CD4-positive, alpha-beta T cell treated with Interleukin-21 for 1 hour (primary cell): ENCODE measurements around the gene ANO3.
"Not testable (repeated sequence)": the region's sequence is repeated elsewhere in the genome, so short reads cannot be mapped to it uniquely, and the experiment has no call there.

Source experiments
- DNase-seq: peaks from one replicate; pipeline ENCODE4 v3.0.0-alpha.2; 2020

Gene ANO3

DNA sequence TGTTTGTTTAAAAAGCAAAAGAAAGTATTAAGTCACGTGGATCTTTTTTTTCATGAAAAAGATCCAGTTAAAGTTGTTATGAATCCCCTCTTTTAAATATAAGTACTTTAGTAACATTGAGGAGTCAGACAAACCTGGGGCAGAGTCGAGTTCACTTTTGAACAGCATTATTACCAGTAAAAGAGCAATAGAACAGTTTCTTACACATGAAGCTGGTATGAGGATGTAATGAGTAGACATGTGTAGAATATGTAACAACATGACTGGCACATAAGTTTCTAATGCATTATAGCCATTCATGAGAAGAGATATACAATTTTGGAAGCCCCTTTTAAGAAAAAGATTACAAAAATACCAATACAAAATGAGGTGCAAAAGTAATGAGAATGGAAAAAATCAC is 247.8 kb downstream of the ANO3 start:
- DNase-seq: no peak

- no peak for DNase-seq
Measured at GRCh38 chr11:26580929-26581328, 249.0 kb downstream of the ANO3 start.

DNA sequence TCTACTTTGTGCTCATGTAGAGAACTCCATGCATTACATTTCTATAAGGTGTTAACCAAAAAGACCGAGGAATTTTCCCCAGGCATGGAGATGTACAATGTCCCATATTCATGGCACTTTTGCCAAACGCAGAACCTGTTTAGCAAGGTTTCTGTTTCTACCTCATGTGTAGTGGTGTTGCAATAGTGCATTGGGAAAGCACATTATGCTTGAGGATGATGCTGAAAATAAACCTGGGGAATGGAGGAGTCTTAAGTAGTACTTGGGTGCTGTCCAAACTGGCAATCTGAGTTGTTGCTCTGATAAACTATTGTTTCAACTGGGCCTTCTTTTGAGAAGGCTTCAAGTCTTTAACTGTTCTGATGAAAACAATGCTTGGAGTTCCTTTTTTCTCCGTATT is 251.6 kb downstream of the ANO3 start:
- DNase-seq: no peak

DNA sequence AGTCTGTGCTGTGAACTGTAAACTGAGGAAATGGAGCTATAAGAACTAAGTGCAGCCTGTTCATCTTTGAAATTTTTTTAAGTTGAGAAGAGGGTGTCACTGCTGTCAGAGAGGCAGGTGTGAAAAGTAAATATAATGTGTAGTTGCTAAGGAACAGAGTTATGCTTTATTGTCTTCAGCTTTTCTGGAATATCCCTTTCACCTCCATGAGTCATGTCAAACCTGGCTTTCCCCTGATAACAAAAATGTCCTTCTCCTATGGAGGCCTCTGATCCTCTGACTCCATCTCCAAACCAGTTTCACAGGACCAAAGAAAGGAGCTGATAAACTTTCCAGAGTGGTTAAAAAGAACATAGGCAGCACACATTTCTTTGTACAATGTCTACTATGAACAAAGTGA is 252.9 kb downstream of the ANO3 start:
- DNase-seq: no peak

DNA sequence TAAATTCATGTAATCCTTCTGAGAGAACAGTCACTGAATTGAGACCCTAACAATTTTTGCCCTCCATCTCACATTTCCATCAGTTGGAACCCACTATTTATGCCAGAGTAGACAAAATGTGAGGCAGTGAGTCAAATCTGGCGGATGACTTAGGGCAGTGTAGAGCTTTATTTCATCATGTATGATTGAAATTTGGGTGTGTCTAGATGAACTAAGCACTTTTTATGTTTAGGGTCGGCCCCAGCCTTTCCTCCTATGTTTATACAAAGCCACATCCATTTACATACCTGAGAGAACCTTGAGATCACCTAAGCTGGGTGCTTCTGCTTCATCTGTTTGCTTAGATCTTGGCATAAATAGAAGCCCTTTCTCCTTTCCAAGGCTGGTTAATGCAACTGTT is 255.1 kb downstream of the ANO3 start:
- DNase-seq: no peak

DNA sequence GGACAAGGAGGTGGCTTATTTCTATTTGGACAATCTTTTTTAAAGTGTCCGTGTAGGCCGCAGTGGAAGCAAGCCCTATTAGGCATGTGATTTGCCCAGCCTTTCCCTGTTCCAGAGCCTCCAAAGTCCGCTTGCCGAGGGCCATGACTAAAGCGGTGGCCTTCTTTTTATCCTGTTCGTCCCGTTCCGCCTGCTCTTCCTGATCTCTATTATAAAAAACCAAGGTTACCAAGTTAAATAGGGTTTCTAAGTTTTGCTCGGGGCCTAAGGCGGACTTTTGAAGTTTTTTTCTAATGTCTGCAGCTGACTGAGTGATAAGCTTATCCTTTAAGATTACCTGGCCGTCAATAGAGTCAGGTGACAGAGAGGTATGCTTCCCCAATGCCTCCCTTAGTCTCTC is 261.8 kb downstream of the ANO3 start:
- DNase-seq: no peak

- not testable (repeated sequence) for DNase-seq
Measured at GRCh38 chr11:26595207-26595865, 263.4 kb downstream of the ANO3 start.

- DNase-seq: not testable (repeated sequence)
Measured at GRCh38 chr11:26597049-26597689, 265.2 kb downstream of the ANO3 start.

- DNase-seq: no peak
Measured at GRCh38 chr11:26597899-26598298, 266.0 kb downstream of the ANO3 start.

- no peak for DNase-seq
Measured at GRCh38 chr11:26599425-26599824, 267.5 kb downstream of the ANO3 start.

DNA sequence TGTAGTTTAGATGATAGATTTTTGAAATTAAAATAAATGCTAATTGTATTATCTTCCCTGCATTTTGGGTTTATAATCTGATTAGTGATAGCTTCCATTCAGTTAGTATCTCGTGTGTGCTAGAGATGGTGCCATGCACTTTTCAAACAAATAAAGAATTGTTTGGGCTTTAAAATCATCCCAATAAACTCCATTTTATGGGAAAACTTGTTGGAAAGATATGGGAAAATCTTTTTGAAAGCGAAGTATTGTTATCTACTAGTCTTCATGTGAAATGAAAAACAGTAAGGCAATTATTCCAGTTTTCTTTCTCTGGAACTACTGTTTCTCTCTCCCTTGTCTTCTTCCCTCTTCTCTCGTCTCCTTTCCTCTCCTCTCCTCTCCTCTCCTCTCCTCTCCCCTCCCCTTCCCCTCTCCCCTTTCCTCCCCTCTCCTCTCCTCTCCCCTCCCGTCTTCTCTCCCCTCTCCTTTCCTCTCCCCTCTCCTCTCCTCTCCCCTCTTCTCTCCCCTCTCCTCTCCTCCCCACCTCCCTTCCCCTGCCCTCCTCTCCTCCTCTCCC is 268.0 kb downstream of the ANO3 start:
- no peak for DNase-seq

GRCh38 chr11:26607725-26608506 is 276.0 kb downstream of the ANO3 start:
- DNase-seq: no peak

- no peak for DNase-seq
Measured at GRCh38 chr11:26608507-26609146, 276.7 kb downstream of the ANO3 start.

- DNase-seq: no peak
Measured at GRCh38 chr11:26613759-26614158, 281.8 kb downstream of the ANO3 start.

GRCh38 chr11:26618441-26618840 is 286.5 kb downstream of the ANO3 start:
- no peak for DNase-seq

GRCh38 chr11:26620282-26621045 is 288.5 kb downstream of the ANO3 start:
- DNase-seq: no peak

DNA sequence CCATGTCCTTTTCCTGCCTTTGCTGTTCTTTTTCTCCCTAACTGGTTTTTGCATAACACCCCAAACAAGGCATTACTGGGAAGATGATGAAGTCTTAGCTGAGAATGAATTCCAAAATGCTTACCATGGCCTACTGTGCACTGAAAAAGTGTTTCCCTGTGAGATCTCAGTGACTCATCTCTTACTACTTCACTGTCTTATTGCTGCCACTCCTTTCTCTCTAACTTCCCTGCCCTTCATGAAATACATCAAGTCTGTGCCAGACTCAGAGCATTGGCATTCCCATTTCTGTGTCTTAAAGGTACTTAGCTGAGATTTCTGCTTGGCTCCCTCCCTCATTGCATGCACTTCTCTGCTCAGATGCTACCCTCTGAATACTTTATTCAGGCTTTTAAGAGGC is 289.2 kb downstream of the ANO3 start:
- DNase-seq: no peak

GRCh38 chr11:26622181-26622580 is 290.3 kb downstream of the ANO3 start:
- DNase-seq: no peak

GRCh38 chr11:26623076-26623659 is 291.2 kb downstream of the ANO3 start:
- no peak for DNase-seq

DNA sequence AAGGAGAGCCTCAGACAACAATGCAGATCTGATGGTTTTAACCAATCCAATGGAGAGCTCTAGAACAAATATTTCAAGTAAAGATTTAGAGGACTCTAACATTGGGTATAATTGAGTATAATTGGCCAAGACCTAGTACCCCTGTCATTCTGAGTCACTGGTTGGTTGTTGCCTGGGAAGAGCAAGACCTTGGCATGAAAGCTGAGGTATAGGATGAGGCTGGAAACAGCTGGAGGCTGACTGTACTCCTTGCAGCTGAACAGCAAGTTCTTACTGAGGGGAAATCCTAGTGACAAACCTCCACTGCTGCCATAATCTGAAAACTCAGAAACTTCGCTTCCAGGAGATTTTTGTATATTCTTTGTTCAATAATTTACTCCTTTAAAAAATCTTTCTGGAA is 294.4 kb downstream of the ANO3 start:
- DNase-seq: no peak

DNA sequence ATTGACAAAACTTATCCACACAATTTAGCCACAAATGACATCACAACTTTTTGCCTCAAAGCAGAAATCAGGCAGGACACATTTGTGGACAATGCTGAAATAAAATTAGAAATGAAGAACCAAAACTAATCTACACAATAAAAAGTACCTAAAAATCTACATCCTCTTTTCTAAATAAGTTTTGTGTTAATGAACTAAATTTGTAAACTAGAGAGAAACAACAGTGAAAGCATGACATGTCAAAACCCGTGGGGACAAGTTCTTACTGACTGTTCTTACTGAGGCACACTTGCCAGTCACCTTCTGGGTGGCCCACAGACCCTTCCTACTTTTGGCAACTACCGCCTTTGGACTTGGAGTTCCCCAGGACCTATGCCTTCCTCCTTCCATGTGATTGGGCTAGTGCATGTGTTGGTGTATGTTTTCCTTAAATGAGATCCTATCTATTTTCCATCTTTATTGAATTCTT is 300.8 kb downstream of the ANO3 start:
- DNase-seq: no peak

DNA sequence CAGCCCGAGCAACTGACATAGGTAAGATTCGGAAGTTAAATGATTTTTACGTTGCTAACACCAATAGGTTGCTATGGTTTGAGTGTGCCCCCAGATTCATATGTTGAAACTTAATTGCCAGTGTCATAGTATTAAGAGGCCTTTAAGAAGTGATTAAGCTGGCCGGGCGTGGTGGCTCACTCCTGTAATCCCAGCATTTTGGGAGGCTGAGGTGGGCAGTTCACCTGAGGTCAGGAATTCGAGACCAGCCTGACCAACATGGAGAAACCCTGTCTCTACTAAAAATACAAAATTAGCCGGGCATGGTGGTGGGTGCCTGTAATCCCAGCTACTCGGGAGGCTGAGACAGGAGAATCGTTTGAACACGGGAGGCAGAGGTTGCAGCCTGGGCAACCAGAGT is 311.4 kb downstream of the ANO3 start:
- not testable (repeated sequence) for DNase-seq
